LNCaP clone FGC (cell line): ENCODE data around the gene CEP72.

Experiments
- DNase-seq: peaks from one replicate; pipeline ENCODE4 v3.0.0-alpha.2; 2011; ENCODE audit warnings: low read depth
- H3K4me3 ChIP-seq: 2 replicates; pipeline ENCODE4 v1.5.1; 2011; ENCODE audit warnings: mild to moderate bottlenecking, low read depth, low read length, control low read depth
- TF ChIP-seq, protein P1 (sequence below): IDR thresholded peaks from 2 replicates; pipeline ENCODE4 v1.5.1; 2012; ENCODE audit warnings: mild to moderate bottlenecking; ENCODE audit not compliant: control insufficient read depth, insufficient read depth; ENCODE audit errors: extremely low read depth

The CEP72 gene

GRCh38 chr5:673161-673830 lies 61.2 kb downstream of the CEP72 start:
- H3K4me3 ChIP-seq: peak overlapping the region; percentile 42; the same call in 1 of the 2 replicates
- TF ChIP-seq, protein P1, sequence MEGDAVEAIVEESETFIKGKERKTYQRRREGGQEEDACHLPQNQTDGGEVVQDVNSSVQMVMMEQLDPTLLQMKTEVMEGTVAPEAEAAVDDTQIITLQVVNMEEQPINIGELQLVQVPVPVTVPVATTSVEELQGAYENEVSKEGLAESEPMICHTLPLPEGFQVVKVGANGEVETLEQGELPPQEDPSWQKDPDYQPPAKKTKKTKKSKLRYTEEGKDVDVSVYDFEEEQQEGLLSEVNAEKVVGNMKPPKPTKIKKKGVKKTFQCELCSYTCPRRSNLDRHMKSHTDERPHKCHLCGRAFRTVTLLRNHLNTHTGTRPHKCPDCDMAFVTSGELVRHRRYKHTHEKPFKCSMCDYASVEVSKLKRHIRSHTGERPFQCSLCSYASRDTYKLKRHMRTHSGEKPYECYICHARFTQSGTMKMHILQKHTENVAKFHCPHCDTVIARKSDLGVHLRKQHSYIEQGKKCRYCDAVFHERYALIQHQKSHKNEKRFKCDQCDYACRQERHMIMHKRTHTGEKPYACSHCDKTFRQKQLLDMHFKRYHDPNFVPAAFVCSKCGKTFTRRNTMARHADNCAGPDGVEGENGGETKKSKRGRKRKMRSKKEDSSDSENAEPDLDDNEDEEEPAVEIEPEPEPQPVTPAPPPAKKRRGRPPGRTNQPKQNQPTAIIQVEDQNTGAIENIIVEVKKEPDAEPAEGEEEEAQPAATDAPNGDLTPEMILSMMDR: no peak
- DNase-seq: no peak

GRCh38 chr5:673831-674629 lies 61.9 kb downstream of the CEP72 start:
- no peak overlapping the region for H3K4me3 ChIP-seq
- TF ChIP-seq, protein P1: no peak
- DNase-seq: no peak

DNA sequence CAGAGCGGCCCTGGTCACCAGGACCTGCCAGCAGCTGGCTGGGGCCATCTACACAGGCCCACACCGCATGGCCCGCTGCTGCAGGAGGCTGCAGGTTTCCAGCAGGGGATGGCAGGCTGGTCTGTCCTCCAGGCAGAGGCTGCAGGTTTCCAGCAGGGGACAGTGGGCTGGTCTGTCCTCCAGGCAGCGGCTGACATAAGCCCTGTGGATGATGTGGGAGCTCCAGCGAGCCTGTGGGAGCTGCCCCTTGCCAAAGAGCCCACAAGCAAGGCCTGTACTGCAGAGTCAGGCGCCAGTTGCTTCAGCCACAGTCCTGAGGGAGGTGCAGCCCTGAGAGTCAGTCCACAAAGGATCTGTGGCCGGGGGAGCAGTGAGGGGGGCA lies 62.5 kb downstream of the CEP72 start:
- no peak for DNase-seq
- TF ChIP-seq, protein P1: no peak
- H3K4me3 ChIP-seq: no peak overlapping the region

DNA sequence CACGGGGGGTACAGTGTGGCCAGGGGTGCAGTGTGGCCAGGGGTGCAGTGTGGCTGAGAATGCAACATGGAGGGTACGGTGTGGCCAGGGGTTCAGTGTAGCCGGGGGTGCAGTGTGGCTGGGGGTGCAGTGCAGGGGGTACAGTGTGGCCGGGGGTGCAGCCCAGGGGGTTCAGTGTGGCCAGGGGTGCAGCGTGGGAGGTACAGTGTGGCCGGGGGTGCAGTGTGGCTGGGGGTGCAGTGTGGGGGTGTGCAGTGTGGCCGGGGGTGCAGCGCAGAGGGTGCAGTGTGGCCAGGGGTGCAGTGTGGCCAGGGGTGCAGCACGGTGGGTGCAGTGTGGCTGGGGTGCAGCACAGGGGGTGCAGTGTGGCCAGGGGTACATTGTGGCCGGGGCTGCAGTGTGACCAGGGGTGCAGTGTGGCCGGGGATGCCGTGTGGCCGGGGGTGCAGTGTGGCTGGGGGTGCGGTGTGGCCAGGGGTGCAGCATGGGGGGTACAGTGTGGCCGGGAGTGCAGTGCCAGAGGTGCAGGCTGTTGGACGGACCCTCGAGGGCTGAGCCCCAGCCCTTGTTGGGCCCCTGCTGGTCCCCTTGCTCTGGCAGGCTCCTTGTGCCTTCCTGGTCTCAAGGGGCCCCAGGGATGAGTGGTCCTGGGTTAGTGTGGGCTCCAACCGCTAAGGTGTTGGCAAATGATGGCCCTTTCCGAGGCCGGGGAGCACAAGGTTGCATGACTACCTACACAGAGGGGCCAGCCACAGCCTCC lies 63.2 kb downstream of the CEP72 start:
- TF ChIP-seq, protein P1: no peak
- no peak overlapping the region for H3K4me3 ChIP-seq
- DNase-seq: no peak

DNA sequence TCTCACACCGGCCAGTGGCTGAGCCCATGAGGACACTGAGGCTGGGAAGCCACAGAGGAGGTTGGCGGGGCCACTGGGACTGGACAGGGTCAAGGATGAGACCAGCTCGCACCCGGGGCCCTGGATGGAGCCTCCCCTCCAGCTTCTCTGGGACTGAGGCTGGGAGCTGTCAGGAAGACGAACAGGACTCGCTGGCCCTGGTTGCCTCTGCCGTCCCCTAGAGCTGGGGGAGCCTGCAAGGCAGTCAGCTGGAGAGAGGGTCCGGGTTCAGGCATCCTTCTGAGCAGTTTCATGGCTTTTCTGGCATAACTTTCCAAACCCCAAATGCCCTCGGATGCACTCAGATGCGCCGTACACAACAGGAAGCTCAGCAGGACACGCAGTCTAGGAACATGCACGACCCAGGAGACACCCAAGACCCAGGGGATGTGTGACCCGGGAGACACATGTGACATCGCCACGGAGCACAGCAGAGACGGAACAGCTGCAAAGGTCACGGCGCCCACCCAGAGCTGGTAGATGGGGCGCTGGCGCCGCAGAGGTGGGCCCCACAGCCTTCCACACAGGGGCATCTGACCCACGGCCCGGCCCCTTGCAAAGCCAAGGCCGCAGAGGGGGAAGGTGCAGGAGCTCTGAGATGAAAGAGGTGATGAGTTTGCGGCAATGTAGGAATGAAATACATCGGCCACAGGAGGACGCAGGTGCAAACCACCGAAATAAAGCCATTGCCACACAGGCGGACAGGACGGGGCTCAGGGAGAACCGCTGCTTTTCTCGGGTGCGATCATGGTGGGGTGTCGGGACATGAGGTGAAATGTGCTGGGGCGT lies 63.9 kb downstream of the CEP72 start:
- TF ChIP-seq, protein P1: no peak
- no peak overlapping the region for H3K4me3 ChIP-seq
- DNase-seq: no peak

GRCh38 chr5:676699-677076 lies 64.5 kb downstream of the CEP72 start:
- no peak for DNase-seq
- TF ChIP-seq, protein P1: no peak
- no peak overlapping the region for H3K4me3 ChIP-seq
